Measurements from ENCODE around the gene SPACA6. TPM values are rescaled to one million over a fixed set of nuclear protein-coding genes. Genes with fewer than 3 reads are reported as not detected.

SPACA6 gene
- total and polyA plus RNA-seq, 2 experiments from 2014 or later: 5.1 to 11.5 TPM

- peaks cover 4% of the 10 kb centered on the region; the same call in 2 of the 3 replicates for H3K9me3 Mint-ChIP-seq
- H3K36me3 Mint-ChIP-seq (ENCODE audit: low read depth): peaks cover 3% of the 10 kb centered on the region; the same call in 2 of the 3 replicates
Observed at GRCh38 chr19:51719251-51719988, 26.3 kb downstream of the SPACA6 start.

DNA sequence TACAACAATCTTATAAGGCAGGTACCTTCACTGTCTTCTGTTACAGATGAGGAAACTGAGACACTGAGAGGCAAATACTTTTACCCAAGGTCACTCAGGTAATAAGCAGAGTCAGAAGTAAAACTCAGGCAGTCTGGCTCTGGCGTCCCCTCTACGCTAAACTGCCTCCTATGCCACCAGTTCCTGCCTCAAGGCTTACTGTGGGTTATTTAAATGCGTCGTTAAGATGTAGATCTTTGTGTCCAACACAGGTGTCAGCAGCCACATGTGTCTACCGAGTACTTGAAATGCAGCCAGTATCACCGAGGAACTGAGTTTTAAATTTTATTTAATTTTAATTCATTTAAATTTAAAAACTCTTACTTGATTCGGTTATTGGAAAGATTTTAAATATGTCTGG is 28.8 kb downstream of the SPACA6 start:
- Histone ChIP-seq H3K9me2 (ENCODE audit: insufficient read depth) (no peaks in the 10 kb centered on the region), H3K4me3 (no peak overlapping the region), H3K79me2 (replicated peaks; ENCODE audit: insufficient read depth) (no peaks in the 10 kb centered on the region), H3K4me2 (no peak overlapping the region), H3K4me1 (ENCODE audit: insufficient read depth) (peaks cover 6% of the 10 kb centered on the region; the same call in 1 of the 2 replicates), H2AFZ (no peak overlapping the region), H3K36me3 (ENCODE audit: insufficient read depth) (no peaks in the 10 kb centered on the region), H4K20me1 (replicated peaks; ENCODE audit: insufficient read depth) (no peaks in the 10 kb centered on the region), H3K27me3 (ENCODE audit: insufficient read depth) (peaks cover 49% of the 10 kb centered on the region), H3F3A (replicated peaks; ENCODE audit: low read depth) (no peaks in the 10 kb centered on the region), H3K27ac (ENCODE audit: low read depth) (no peak overlapping the region)
- H3K36me3 Mint-ChIP-seq (ENCODE audit: low read depth): peaks cover 3% of the 10 kb centered on the region; the same call in 1 of the 3 replicates
- H3K9me3 Mint-ChIP-seq: peaks cover 4% of the 10 kb centered on the region; the same call in 2 of the 3 replicates
- H3K27ac Mint-ChIP-seq: no peak overlapping the region
- H3K4me3 Mint-ChIP-seq: no peak overlapping the region
- TF ChIP-seq ZNF331 (CRISPR knock-in tag; IDR thresholded peaks at IDR 0.05; ENCODE audit: low read depth): no peak
- TF ChIP-seq REST (IDR thresholded peaks at IDR 0.05; ENCODE audit: unreplicated experiment): no peak
- TF ChIP-seq, protein P1, sequence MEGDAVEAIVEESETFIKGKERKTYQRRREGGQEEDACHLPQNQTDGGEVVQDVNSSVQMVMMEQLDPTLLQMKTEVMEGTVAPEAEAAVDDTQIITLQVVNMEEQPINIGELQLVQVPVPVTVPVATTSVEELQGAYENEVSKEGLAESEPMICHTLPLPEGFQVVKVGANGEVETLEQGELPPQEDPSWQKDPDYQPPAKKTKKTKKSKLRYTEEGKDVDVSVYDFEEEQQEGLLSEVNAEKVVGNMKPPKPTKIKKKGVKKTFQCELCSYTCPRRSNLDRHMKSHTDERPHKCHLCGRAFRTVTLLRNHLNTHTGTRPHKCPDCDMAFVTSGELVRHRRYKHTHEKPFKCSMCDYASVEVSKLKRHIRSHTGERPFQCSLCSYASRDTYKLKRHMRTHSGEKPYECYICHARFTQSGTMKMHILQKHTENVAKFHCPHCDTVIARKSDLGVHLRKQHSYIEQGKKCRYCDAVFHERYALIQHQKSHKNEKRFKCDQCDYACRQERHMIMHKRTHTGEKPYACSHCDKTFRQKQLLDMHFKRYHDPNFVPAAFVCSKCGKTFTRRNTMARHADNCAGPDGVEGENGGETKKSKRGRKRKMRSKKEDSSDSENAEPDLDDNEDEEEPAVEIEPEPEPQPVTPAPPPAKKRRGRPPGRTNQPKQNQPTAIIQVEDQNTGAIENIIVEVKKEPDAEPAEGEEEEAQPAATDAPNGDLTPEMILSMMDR (conservative IDR thresholded peaks at IDR 0.05; ENCODE audit: low read depth in 2 of 2): no peak
- no peak for TF ChIP-seq ETS1 (IDR thresholded peaks at IDR 0.05)
- no peak for TF ChIP-seq EZH2phosphoT487 (IDR thresholded peaks at IDR 0.05; ENCODE audit: unreplicated experiment)
- no peak for TF ChIP-seq JUNB (IDR thresholded peaks at IDR 0.05; ENCODE audit: unreplicated experiment)
- no peak for TF ChIP-seq NANOG (IDR thresholded peaks at IDR 0.05; ENCODE audit: borderline replicate concordance)
- no peak for TF ChIP-seq POLR2AphosphoS5 (IDR thresholded peaks at IDR 0.05; ENCODE audit: low read depth)
- DNase-seq (ENCODE audit: low spot score) (no peak), ATAC-seq (no peak)
- peaks cover 18% of the 10 kb centered on the region for H3K4me1 Mint-ChIP-seq
- H3K27me3 Mint-ChIP-seq (ENCODE audit: insufficient read depth, low read depth, poor library complexity): peaks cover 38% of the 10 kb centered on the region

More at GRCh38 chr19:51719251-51719988, 26.3 kb downstream of the SPACA6 start:
- Histone ChIP-seq H4K20me1 (replicated peaks; ENCODE audit: insufficient read depth) (no peaks in the 10 kb centered on the region), H3K4me1 (ENCODE audit: insufficient read depth) (no peaks in the 10 kb centered on the region), H3F3A (replicated peaks; ENCODE audit: low read depth) (no peaks in the 10 kb centered on the region), H3K27ac (ENCODE audit: low read depth) (no peak overlapping the region), H3K9me2 (ENCODE audit: insufficient read depth) (no peaks in the 10 kb centered on the region), H3K4me2 (peak overlapping the region; percentile 87), H3K4me3 (peak overlapping the region; percentile 77), H3K36me3 (ENCODE audit: insufficient read depth) (no peaks in the 10 kb centered on the region), H3K27me3 (ENCODE audit: insufficient read depth) (peaks cover 52% of the 10 kb centered on the region), H2AFZ (peak overlapping the region; percentile 92), H3K79me2 (replicated peaks; ENCODE audit: insufficient read depth) (no peaks in the 10 kb centered on the region)
- DNase-seq (ENCODE audit: low spot score): peak; percentile 69
- H3K27me3 Mint-ChIP-seq (ENCODE audit: insufficient read depth, low read depth, poor library complexity): peaks cover 36% of the 10 kb centered on the region
- peak; percentile 89 for ATAC-seq
- H3K4me3 Mint-ChIP-seq: peak overlapping the region; percentile 68
- H3K27ac Mint-ChIP-seq: no peak overlapping the region
- peaks cover 9% of the 10 kb centered on the region for H3K4me1 Mint-ChIP-seq
- TF ChIP-seq EZH2 (IDR thresholded peaks at IDR 0.05; ENCODE audit: low read depth, unreplicated experiment) (peak; percentile 52), POLR2AphosphoS5 (IDR thresholded peaks at IDR 0.05; ENCODE audit: low read depth) (peak; percentile 25; the same call in 1 of the 2 replicates), REST (IDR thresholded peaks at IDR 0.05; ENCODE audit: unreplicated experiment) (no peak)
